ENCODE measurements around the gene DPH2. TPM values are rescaled to one million over a fixed set of nuclear protein-coding genes. Genes with fewer than 3 reads are reported as not detected.

Gene DPH2
- total and polyA plus RNA-seq, 2 of the 8 experiments (the other 6 are each of a cell fraction or from before 2014, with no cell fraction given): 64.9 to 92.1 TPM

DNA sequence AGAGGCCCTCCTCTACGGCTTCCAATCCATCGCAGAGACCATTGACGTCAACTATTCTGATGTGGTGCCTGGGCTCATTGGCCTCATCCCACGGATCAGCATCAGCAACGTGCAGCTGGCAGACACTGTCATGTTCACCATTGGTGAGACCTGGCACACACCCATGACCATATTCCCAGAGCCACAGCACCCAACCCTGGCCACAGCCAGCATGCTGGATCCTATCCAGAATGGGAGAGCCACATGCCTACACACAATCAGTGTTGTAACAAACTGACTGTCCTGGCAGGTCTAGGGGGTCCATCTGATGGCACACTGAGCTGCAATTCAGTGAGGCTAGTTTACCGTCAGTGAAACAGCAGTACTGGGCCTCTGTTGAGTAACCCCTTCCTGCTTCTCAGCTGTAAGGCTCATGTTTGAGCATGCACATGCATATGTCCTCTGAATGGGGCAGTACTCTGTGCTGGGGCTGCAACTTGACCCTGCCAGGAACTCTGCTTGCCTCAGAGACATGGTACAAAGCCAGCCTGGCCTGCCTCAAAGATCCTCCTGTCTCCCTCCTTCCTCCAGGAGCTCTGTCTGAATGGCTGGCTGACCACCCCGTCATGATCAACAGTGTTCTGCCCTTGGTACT, 12.3 kb upstream of the DPH2 start:
- Histone ChIP-seq H2BK120ac (replicated peaks; ENCODE audit: low read depth, low read length) (no peak overlapping the region), H4K5ac (ENCODE audit: insufficient read length, low read depth, low read length) (no peak overlapping the region), H3K9ac (replicated peaks in 1 of 4; ENCODE audit: extremely low read depth in 1 of 4, low read depth in 3 of 4, low read length in 3 of 4) (no peak overlapping the region), H3K9me3 (ENCODE audit: insufficient read depth in 2 of 2, low read depth in 1 of 2, low read length in 1 of 2) (no peaks in the 10 kb centered on the region), H2AFZ (ENCODE audit: low read length) (no peak overlapping the region), H2BK12ac (ENCODE audit: low read depth, low read length) (no peak overlapping the region), H3K18ac (ENCODE audit: extremely low read depth, low read length) (no peak overlapping the region), H2BK20ac (ENCODE audit: low read length) (no peak overlapping the region), H3K79me2 (ENCODE audit: control insufficient read depth in 1 of 2, insufficient read depth in 2 of 2, low read length in 2 of 2) (0 out of 4 replicates have a peak, but pooled peaks cover 0 to 4% of the 10 kb centered on the region in 2 experiments), H3K4me1 (replicated peaks in 1 of 4; ENCODE audit: control insufficient read depth in 3 of 4, insufficient read depth in 4 of 4, low read length in 3 of 4) (peaks cover 0 to 5% (median 4%) of the 10 kb centered on the region in 4 experiments; a peak in 3 of 7 replicates), H3K36me3 (ENCODE audit: control insufficient read depth in 2 of 4, insufficient read depth in 4 of 4, low read length in 3 of 4) (peaks cover 3 to 14% (median 8%) of the 10 kb centered on the region in 4 experiments; a peak in 4 of 8 replicates), H3K4me3 (ENCODE audit: extremely low read depth in 1 of 4, insufficient read depth in 2 of 4, low read depth in 3 of 4, low read length in 4 of 4) (no peak overlapping the region), H4K8ac (ENCODE audit: extremely low read depth, insufficient read depth, low read length) (no peak overlapping the region), H3K79me1 (ENCODE audit: low read depth, low read length) (peaks cover 3% of the 10 kb centered on the region), H3K23me2 (ENCODE audit: low read depth, low read length) (no peaks in the 10 kb centered on the region), H3K23ac (ENCODE audit: insufficient read length) (no peak overlapping the region), H4K91ac (replicated peaks; ENCODE audit: insufficient read length, low read length) (no peak overlapping the region), H4K20me1 (replicated peaks in 1 of 2; ENCODE audit: control insufficient read depth in 1 of 2, insufficient read depth in 2 of 2, low read length in 2 of 2) (peaks cover 0 to 6% of the 10 kb centered on the region in 2 experiments), H3K27me3 (replicated peaks in 1 of 4; ENCODE audit: control insufficient read depth in 3 of 4, extremely low read depth in 1 of 4, insufficient read depth in 3 of 4, low read length in 3 of 4) (no peaks in the 10 kb centered on the region), H2AK5ac (ENCODE audit: low read depth, low read length) (no peak overlapping the region), H2BK5ac (ENCODE audit: low read depth, low read length) (no peak overlapping the region), H3K27ac (ENCODE audit: low read depth, low read length) (no peak overlapping the region), H3K4ac (replicated peaks; ENCODE audit: insufficient read length, low read depth, low read length) (no peak overlapping the region), H3K14ac (ENCODE audit: insufficient read length) (no peak overlapping the region), H3K4me2 (ENCODE audit: insufficient read depth in 1 of 2, low read depth in 2 of 2, low read length in 2 of 2) (no peak overlapping the region), H3K56ac (replicated peaks; ENCODE audit: insufficient read length, low read depth, low read length) (no peak overlapping the region), H2BK15ac (ENCODE audit: low read length) (no peak overlapping the region)
- TF ChIP-seq TAF1 (IDR thresholded peaks at IDR 0.05; ENCODE audit: low read depth, low read length) (no peak), EP300 (IDR thresholded peaks at IDR 0.05; ENCODE audit: borderline replicate concordance in 1 of 2, low read depth in 2 of 2, low read length in 2 of 2) (no peak), YY1 (IDR thresholded peaks at IDR 0.05; ENCODE audit: low read depth, low read length) (no peak), RXRA (IDR thresholded peaks at IDR 0.05; ENCODE audit: insufficient read depth, low read depth, low read length) (no peak), MAFK (IDR thresholded peaks at IDR 0.05; ENCODE audit: low read depth, low read length) (no peak), BACH1 (IDR thresholded peaks at IDR 0.05; ENCODE audit: low read length) (no peak), SIRT6 (IDR thresholded peaks at IDR 0.05; ENCODE audit: low read length) (no peak), CBX8 (IDR thresholded peaks at IDR 0.05; ENCODE audit: borderline replicate concordance, low read depth, low read length) (no peak)
- TF ChIP-seq, protein P1, sequence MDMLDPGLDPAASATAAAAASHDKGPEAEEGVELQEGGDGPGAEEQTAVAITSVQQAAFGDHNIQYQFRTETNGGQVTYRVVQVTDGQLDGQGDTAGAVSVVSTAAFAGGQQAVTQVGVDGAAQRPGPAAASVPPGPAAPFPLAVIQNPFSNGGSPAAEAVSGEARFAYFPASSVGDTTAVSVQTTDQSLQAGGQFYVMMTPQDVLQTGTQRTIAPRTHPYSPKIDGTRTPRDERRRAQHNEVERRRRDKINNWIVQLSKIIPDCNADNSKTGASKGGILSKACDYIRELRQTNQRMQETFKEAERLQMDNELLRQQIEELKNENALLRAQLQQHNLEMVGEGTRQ (IDR thresholded peaks at IDR 0.05; ENCODE audit: low read length): no peak
- DNase-seq (ENCODE audit: low read depth in 1 of 2, low spot score in 2 of 2) (no peak), FAIRE-seq (no peak)
- ChIA-PET CTCF (ENCODE audit: partially characterized antibody) (interaction anchor here (0.9 to 3.4 kb wide), 7 partner anchors 11 to 90 kb away, joined by 3 to 20 read pairs (median 3); partner anchors contain the start of genes ARTN and IPO13), POLR2A (ENCODE audit: partially characterized antibody) (interaction anchor here (0.8 to 1.5 kb wide), 4 partner anchors 9 to 29 kb away, joined by 3 to 5 read pairs (median 3); partner anchors contain the start of gene ATP6V0B)
- 92% methylated on average over 7 of the region's 7 CpGs; no CpG with 5 or more reads in 1 of the 2 experiments for WGBS, 2 experiments (ENCODE audit: extremely low coverage in 1 of 2, insufficient coverage in 1 of 2, insufficient read length in 1 of 2, insufficient replicate concordance in 2 of 2, low coverage in 1 of 2, low lambda C conversion rate in 2 of 2, missing lambda C conversion rate in 1 of 2)

All from H1 (cell line).